ENCODE measurements around the gene YEATS4.

DNA sequence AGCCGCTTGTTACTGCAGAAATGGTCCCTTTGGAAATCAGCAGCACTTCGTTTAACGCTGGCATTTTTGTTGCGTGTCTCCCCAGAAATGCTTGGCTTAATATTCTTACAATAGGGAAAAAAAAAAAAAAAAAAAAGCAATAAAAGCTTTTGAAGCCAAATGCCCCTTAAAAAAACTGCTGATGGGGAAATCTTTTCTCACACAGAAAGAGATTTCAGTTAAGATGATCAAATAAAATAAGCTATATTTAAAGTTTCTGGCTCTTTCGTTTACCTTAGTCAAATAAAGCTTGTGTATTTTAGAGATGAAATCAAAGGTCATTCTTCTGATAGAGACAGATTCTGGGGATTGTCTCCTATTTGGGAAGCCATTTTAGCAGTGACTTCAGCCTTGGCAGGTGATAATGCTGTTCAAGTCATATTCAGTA, 58.2 kb downstream of the YEATS4 start:
- TF ChIP-seq, protein P1, sequence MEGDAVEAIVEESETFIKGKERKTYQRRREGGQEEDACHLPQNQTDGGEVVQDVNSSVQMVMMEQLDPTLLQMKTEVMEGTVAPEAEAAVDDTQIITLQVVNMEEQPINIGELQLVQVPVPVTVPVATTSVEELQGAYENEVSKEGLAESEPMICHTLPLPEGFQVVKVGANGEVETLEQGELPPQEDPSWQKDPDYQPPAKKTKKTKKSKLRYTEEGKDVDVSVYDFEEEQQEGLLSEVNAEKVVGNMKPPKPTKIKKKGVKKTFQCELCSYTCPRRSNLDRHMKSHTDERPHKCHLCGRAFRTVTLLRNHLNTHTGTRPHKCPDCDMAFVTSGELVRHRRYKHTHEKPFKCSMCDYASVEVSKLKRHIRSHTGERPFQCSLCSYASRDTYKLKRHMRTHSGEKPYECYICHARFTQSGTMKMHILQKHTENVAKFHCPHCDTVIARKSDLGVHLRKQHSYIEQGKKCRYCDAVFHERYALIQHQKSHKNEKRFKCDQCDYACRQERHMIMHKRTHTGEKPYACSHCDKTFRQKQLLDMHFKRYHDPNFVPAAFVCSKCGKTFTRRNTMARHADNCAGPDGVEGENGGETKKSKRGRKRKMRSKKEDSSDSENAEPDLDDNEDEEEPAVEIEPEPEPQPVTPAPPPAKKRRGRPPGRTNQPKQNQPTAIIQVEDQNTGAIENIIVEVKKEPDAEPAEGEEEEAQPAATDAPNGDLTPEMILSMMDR (IDR thresholded peaks at IDR 0.05): no peak
- TF ChIP-seq POLR2A (IDR thresholded peaks at IDR 0.05): no peak

All from transverse colon (tissue), 3 donors.